Stimulated activated CD4-positive, alpha-beta T cell treated with anti-CD3 and anti-CD28 coated beads, Interleukin-2, amount 100 ng/mL, for 24 hours (primary cell): Measurements from ENCODE around the gene LRRK1.
A peak's percentile ranks its signal among the peaks of the same experiment; 100 is the strongest.
"Not testable (repeated sequence)": the region's sequence is repeated elsewhere in the genome, so short reads cannot be mapped to it uniquely, and the experiment has no call there.

Source experiments
- DNase-seq, 2 donors: peaks; one replicate each; pipeline ENCODE4 v3.0.0-alpha.2; 2020

The LRRK1 gene

GRCh38 chr15:101077806-101078668 is 158.9 kb downstream of the LRRK1 start:
- not testable (repeated sequence) for DNase-seq

DNA sequence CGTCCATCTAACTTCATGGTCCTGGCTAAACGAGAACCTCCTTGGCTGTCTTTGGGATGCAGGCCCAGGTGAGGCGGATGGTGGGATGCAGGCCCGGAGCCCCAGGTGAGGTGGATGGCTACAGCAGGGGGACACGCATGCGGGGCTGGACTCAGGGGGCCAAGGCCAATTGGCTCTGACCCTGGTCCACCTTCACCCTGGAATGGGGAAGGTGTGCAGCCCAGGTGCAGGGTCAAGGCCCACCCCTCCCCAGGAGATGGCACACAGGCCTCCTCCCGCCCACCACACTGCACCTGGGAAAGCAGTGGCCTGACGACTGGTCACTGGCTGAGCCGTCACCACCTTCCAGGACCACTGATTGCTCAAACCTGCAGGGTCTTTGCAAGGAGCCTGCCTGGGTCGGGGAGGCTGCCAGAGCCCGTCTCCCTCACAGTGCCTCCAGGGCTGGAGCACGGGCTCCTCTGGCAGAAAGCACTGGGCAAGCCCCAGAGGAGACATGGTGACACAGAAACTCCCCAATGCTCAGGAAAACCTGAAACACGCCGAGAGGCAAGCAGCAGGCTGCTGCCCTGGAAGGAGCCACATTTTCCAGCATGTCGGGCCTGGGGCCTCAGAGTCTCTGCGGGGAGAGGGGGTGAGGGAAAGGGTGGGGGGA is 159.6 kb downstream of the LRRK1 start:
- DNase-seq, result no peak

GRCh38 chr15:101081900-101082299 is 162.7 kb downstream of the LRRK1 start:
- DNase-seq, result no peak

- DNase-seq, result no peak
Measured at GRCh38 chr15:101083336-101084045, 164.3 kb downstream of the LRRK1 start.

DNA sequence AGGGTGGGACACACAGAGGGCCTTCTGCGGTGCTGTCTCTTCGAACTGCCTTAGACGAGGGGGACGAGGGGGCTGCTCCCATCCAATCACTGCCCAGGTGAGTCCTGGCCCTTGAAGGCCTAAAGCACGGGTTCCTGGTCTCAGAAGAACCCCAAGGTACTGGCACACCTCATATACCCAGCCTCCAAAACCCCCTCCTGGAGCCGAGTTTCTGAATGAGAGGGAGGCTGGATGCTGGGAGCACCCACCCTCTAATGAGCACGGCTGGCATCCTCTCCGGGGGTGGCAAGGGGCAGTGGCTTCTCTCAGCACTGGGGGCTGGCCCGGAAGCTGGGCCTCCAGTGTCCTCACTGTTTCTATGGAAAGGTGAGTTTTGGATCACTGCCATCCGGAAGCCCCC is 165.6 kb downstream of the LRRK1 start:
- DNase-seq, result no peak

- DNase-seq, result no peak
Measured at GRCh38 chr15:101085311-101085700, 166.1 kb downstream of the LRRK1 start.

GRCh38 chr15:101086394-101087171 is 167.4 kb downstream of the LRRK1 start:
- DNase-seq, result no peak

GRCh38 chr15:101087172-101087769 is 168.1 kb downstream of the LRRK1 start:
- DNase-seq, result no peak

GRCh38 chr15:101088271-101088670 is 169.1 kb downstream of the LRRK1 start:
- no peak for DNase-seq

- DNase-seq, result peak; percentile 88
Measured at GRCh38 chr15:101088788-101089578, 169.8 kb downstream of the LRRK1 start.

DNA sequence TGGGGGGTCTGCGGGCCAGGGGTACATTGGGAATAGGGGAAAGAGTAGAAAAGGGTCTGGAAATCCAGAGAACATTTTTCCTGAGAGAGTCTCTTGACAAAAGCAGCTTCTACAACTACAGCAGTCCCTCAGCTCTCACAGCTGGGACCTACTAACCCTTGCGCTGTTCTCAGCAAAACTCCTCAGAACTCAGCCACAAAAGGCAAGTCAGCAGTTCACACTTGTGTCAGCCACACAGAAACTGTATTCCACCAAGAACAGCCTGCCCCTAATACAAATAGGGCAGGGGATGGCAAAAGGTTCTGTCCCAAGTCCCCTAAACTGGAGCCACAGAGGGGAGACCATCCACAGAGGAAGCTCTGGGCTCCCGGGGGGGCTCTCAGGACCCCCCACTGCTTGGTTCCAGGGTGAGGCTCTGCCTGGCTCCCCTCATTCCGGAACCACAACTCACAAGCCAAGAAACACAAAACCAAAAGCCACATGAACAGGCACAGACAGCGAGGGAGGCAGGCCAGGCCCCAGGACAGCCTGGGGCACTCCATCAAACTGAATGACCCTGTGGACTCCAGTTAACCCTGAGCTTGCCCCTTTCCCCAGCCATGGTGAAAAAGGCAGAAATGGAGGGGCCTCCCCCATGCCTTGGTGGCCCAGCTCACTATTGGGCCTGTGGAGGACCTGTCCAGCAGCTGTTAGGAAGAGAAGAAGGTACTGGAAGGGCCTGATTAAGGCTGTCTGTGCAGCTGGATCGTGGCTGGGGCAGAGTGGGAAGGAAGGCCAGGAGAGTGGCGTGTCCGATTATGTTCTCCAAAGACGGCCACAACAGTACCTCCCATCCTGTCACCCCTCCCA is 170.6 kb downstream of the LRRK1 start:
- no peak for DNase-seq

GRCh38 chr15:101090428-101090790 is 171.3 kb downstream of the LRRK1 start:
- no peak for DNase-seq

GRCh38 chr15:101091080-101092017 is 172.2 kb downstream of the LRRK1 start:
- DNase-seq, result no peak

DNA sequence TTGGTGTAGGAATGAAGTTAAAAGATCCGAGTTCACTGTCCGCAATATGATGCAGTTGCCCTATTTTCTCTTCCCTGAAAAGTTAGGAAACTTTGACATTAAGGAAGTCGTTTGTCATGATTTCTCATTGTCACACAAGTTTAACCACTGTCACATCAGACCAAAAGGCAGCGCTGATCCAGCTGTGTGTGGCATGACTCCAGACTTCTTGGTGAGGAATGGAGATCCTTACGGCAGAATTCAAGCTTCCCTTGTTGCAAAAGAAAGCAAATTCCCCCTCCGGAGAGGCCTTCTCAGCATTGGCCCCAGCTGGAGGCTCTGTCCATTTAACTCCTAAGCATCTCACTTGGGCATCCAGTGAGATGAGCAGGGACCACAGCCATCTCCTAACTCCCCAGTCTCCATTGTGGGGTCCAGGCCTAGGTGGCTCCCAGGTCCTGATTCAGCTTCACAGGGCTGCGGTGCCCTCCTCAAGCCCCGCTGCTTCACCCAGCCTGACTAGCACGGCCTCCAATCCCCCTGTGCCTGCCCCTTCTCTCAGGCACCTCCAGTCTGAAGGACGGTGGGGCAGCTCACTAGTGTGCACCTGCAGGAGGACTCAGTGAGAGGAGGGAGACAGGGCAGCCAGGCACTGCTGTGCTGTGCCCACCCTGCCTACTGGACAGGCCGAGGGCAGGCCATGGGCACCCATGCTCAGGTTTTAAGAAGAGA is 173.2 kb downstream of the LRRK1 start:
- no peak for DNase-seq

GRCh38 chr15:101092867-101093202 is 173.7 kb downstream of the LRRK1 start:
- DNase-seq, result no peak

GRCh38 chr15:101093958-101094357 is 174.8 kb downstream of the LRRK1 start:
- DNase-seq, result no peak

DNA sequence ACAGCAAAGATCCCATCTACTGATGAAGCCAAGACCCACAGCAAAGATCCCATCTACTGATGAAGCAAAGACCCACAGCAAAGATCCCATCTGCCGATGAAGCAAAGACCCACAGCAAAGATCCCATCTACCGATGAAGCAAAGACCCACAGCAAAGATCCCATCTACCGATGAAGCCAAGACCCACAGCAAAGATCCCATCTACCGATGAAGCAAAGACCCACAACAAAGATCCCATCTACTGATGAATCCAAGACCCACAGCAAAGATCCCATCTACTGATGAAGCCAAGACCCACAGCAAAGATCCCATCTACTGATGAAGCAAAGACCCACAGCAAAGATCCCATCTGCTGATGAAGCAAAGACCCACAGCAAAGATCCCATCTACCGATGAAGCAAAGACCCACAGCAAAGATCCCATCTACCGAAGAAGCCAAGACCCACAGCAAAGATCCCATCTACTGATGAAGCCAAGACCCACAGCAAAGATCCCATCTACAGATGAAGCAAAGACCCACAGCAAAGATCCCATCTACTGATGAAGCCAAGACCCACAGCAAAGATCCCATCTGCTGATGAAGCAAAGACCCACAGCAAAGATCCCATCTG is 176.7 kb downstream of the LRRK1 start:
- DNase-seq, result not testable (repeated sequence)

DNA sequence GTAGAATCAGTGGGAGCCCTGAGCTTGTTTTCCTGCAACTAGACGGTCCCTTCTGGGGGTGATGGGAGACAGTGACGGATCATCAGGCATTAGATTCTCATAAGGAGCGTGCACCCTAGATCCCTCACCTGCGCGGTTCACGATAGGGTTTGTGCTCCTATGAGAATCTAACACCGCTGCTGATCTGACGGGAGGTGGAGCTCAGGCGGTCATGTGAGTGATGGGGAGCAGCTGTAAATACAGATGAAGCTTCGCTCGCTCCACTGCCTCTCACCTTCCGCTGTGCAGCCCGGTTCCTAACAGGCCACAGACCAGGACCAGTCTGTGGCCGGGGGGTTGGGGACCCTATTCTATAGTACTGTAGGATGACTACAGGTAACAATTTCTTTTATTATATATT is 178.0 kb downstream of the LRRK1 start:
- no peak for DNase-seq

GRCh38 chr15:101099183-101099582 is 180.0 kb downstream of the LRRK1 start:
- no peak for DNase-seq
